Astrocyte of the spinal cord (primary cell): ENCODE data around the gene OR56B4.

ENCODE experiments used
- DNase-seq: peaks from one replicate; pipeline ENCODE4 v3.0.0; 2011; ENCODE audit warnings: low read depth, low spot score
- H3K4me3 ChIP-seq: 2 replicates; pipeline ENCODE4 v1.5.1; 2011; ENCODE audit warnings: low read depth, mild to moderate bottlenecking, low read length, moderate library complexity
- CTCF ChIP-seq: IDR thresholded peaks from 2 replicates; pipeline ENCODE4 v1.5.1; 2012; ENCODE audit warnings: low read depth, mild to moderate bottlenecking, low read length, inconsistent platforms
- in situ Hi-C: cut with HindIII; loops from 2 replicates; pipeline ENCODE4 v1.10.0; 2017; ENCODE audit warnings: low sequenced_read_pairs

Gene OR56B4

GRCh38 chr11:6110011-6110410 is 2.5 kb downstream of the OR56B4 start:
- in situ Hi-C loops = no loop called here
- no peak for TF ChIP-seq CTCF
- DNase-seq = no peak
- H3K4me3 ChIP-seq = no peak overlapping the region

GRCh38 chr11:6111673-6112072 is 4.2 kb downstream of the OR56B4 start:
- DNase-seq = no peak
- in situ Hi-C loops = no loop called here
- H3K4me3 ChIP-seq = no peak overlapping the region
- no peak for TF ChIP-seq CTCF

GRCh38 chr11:6116638-6117037 is 9.2 kb downstream of the OR56B4 start:
- no peak overlapping the region for H3K4me3 ChIP-seq
- in situ Hi-C loops = no loop called here
- DNase-seq = no peak
- TF ChIP-seq CTCF = no peak

- TF ChIP-seq CTCF = no peak
- in situ Hi-C loops = no loop called here
- no peak overlapping the region for H3K4me3 ChIP-seq
- DNase-seq = no peak
Observed at GRCh38 chr11:6124245-6124644, 16.8 kb downstream of the OR56B4 start.

- no peak for TF ChIP-seq CTCF
- H3K4me3 ChIP-seq = no peak overlapping the region
- in situ Hi-C loops = no loop called here
- no peak for DNase-seq
Observed at GRCh38 chr11:6127881-6128280, 20.4 kb downstream of the OR56B4 start.

GRCh38 chr11:6129011-6129410 is 21.5 kb downstream of the OR56B4 start:
- no peak for DNase-seq
- in situ Hi-C loops = no loop called here
- H3K4me3 ChIP-seq = no peak overlapping the region
- TF ChIP-seq CTCF = no peak

- in situ Hi-C loops = no loop called here
- no peak overlapping the region for H3K4me3 ChIP-seq
- DNase-seq = no peak
- no peak for TF ChIP-seq CTCF
Observed at GRCh38 chr11:6129635-6130034, 22.2 kb downstream of the OR56B4 start.
